Esophagus muscularis mucosa (tissue), 4 donors: ENCODE data around the gene TGFBR3.

Experiments used
- CTCF ChIP-seq, 3 experiments: fragments of 200-600 bp in 2 of 3; fragments of 450-650 bp in 1 of 3; sonication (generic) in 2 of 3; IDR thresholded peaks; one replicate each; pipeline ENCODE4 v1.5.1; 2017 to 2019; ENCODE audit warnings: antibody characterized with exemption in 3 of 3, mild to moderate bottlenecking in 2 of 3, moderate library complexity in 1 of 3
- EP300 ChIP-seq: sonication (generic); formaldehyde crosslinking; IDR thresholded peaks from one replicate; pipeline ENCODE4 v1.6.1; 2017; ENCODE audit warnings: antibody characterized with exemption
- POLR2A ChIP-seq: fragments of 450-650 bp; IDR thresholded peaks from one replicate; pipeline ENCODE4 v1.6.1; 2017; ENCODE audit warnings: antibody characterized with exemption, moderate library complexity, mild to moderate bottlenecking, low read depth
- POLR2AphosphoS5 ChIP-seq, 2 donors: sonication (generic); formaldehyde crosslinking; IDR thresholded peaks; one replicate each; pipeline ENCODE4 v1.6.1; 2017; ENCODE audit warnings: antibody characterized with exemption in 2 of 2

GRCh38 chr1:91700771-91701471 is 185.0 kb downstream of the TGFBR3 start:
- TF ChIP-seq POLR2A, result no peak
- TF ChIP-seq CTCF (IDR thresholded peaks at IDR 0.05), result no peak
- TF ChIP-seq EP300, result no peak
- no peak for TF ChIP-seq POLR2AphosphoS5 (IDR thresholded peaks at IDR 0.05)
